Lower lobe of right lung (tissue), 2 donors: ENCODE data around the gene C18orf32. TPM values are rescaled to one million over a fixed set of nuclear protein-coding genes. Genes with fewer than 3 reads are reported as not detected.
"Not testable (repeated sequence)": the region's sequence is repeated elsewhere in the genome, so short reads cannot be mapped to it uniquely, and the experiment has no call there.

ENCODE experiments used
- ATAC-seq, 2 donors: fragments of 200-7000 bp; cut with Tn5 transposase; one replicate each; pipeline ENCODE4 v1.9.1; 2020 to 2022; ENCODE audit warnings: mild to moderate bottlenecking in 2 of 2, moderate library complexity in 2 of 2
- DNase-seq: peaks from one replicate; pipeline ENCODE4 v3.0.0-alpha.2; 2020
- H3K27ac ChIP-seq: fragments of 200-600 bp; one replicate; pipeline ENCODE4 v1.8.0; 2022
- H3K27me3 ChIP-seq: fragments of 200-600 bp; one replicate; pipeline ENCODE4 v1.8.0; 2022; ENCODE audit warnings: low read depth
- H3K36me3 ChIP-seq: fragments of 200-600 bp; one replicate; pipeline ENCODE4 v1.8.0; 2022; ENCODE audit warnings: mild to moderate bottlenecking
- H3K4me1 ChIP-seq: fragments of 200-600 bp; one replicate; pipeline ENCODE4 v1.8.0; 2022
- H3K4me3 ChIP-seq: fragments of 200-600 bp; one replicate; pipeline ENCODE4 v1.8.0; 2022; ENCODE audit warnings: mild to moderate bottlenecking
- H3K9me3 ChIP-seq: fragments of 200-600 bp; one replicate; pipeline ENCODE4 v1.8.0; 2022
- CTCF ChIP-seq: fragments of 200-600 bp; IDR thresholded peaks from one replicate; pipeline ENCODE4 v1.8.0; 2022; ENCODE audit warnings: antibody characterized with exemption, mild to moderate bottlenecking
- intact Hi-C: fragments of 100-400 bp; cut with DNase I; formaldehyde crosslinking; loops from one replicate; pipeline ENCODE4 v1.11.0; 2022
- total RNA-seq: library from RNA; stranded (reverse); fragmentation: NEBNext Ultra II Directional; extraction: Animal tissue kit (Norgen Biotek cat#: 25700); gene quantifications from one replicate; pipeline ENCODE4 v1.2.1, GENCODE V29; 2021
- donor health status: DM: no; HTN: yes; CAD: no; lungs with severe emphysema.

Gene C18orf32
- total RNA-seq, 1 donor from 2014 or later: 60.6 TPM

GRCh38 chr18:49520661-49521145, 33.7 kb upstream of the C18orf32 start:
- Histone ChIP-seq H3K4me1 (no peaks in the 10 kb centered on the region), H3K27ac (no peak overlapping the region), H3K9me3 (no peaks in the 10 kb centered on the region), H3K27me3 (no peaks in the 10 kb centered on the region), H3K36me3 (no peaks in the 10 kb centered on the region), H3K4me3 (no peak overlapping the region)
- DNase-seq (no peak), ATAC-seq (no peak)
- intact Hi-C loops: no loop called here
- no peak for TF ChIP-seq CTCF

- Histone ChIP-seq H3K27me3 (no peaks in the 10 kb centered on the region), H3K4me1 (no peaks in the 10 kb centered on the region), H3K27ac (no peak overlapping the region), H3K36me3 (no peaks in the 10 kb centered on the region), H3K9me3 (no peaks in the 10 kb centered on the region), H3K4me3 (no peak overlapping the region)
- no peak for DNase-seq
- no peak for ATAC-seq
- TF ChIP-seq CTCF: no peak
- intact Hi-C loops: no loop called here
These were observed 32.3 kb upstream of the C18orf32 start for GRCh38 chr18:49519101-49519971.

GRCh38 chr18:49517483-49517882, 30.4 kb upstream of the C18orf32 start:
- Histone ChIP-seq H3K36me3 (no peaks in the 10 kb centered on the region), H3K27me3 (no peaks in the 10 kb centered on the region), H3K9me3 (no peaks in the 10 kb centered on the region), H3K4me3 (no peak overlapping the region), H3K27ac (no peak overlapping the region), H3K4me1 (no peaks in the 10 kb centered on the region)
- no peak for TF ChIP-seq CTCF
- no peak for DNase-seq
- no peak for ATAC-seq
- intact Hi-C loops: no loop called here

- H3K36me3 ChIP-seq: no peaks in the 10 kb centered on the region
- ATAC-seq (no peak), DNase-seq (no peak)
- H3K27ac ChIP-seq: no peak overlapping the region
- H3K4me1 ChIP-seq: no peaks in the 10 kb centered on the region
- H3K27me3 ChIP-seq: no peaks in the 10 kb centered on the region
- no peak for TF ChIP-seq CTCF
- intact Hi-C loops: no loop called here
- no peak overlapping the region for H3K4me3 ChIP-seq
- H3K9me3 ChIP-seq: no peaks in the 10 kb centered on the region
These were observed 28.5 kb upstream of the C18orf32 start for GRCh38 chr18:49515516-49515915.

GRCh38 chr18:49515003-49515402, 28.0 kb upstream of the C18orf32 start:
- H3K27me3 ChIP-seq, intact Hi-C loops, H3K36me3 ChIP-seq, H3K27ac ChIP-seq, DNase-seq, H3K4me1 ChIP-seq, H3K9me3 ChIP-seq, ATAC-seq, H3K4me3 ChIP-seq: not testable (repeated sequence)

GRCh38 chr18:49514577-49514976, 27.5 kb upstream of the C18orf32 start:
- no peak for TF ChIP-seq CTCF
- intact Hi-C loops: no loop called here

GRCh38 chr18:49512876-49513275, 25.8 kb upstream of the C18orf32 start:
- H3K36me3 ChIP-seq, H3K4me3 ChIP-seq, H3K27ac ChIP-seq, intact Hi-C loops, H3K27me3 ChIP-seq, DNase-seq, H3K9me3 ChIP-seq, H3K4me1 ChIP-seq, ATAC-seq: not testable (repeated sequence)

More at GRCh38 chr18:49514577-49514976, 27.5 kb upstream of the C18orf32 start:
- Histone ChIP-seq H3K4me1 (no peaks in the 10 kb centered on the region), H3K9me3 (no peaks in the 10 kb centered on the region), H3K27me3 (no peaks in the 10 kb centered on the region), H3K4me3 (no peak overlapping the region), H3K27ac (no peak overlapping the region), H3K36me3 (no peaks in the 10 kb centered on the region)
- DNase-seq (no peak), ATAC-seq (no peak)
